Right atrium auricular region (tissue), 2 donors: ENCODE results near the gene CRY1. TPM values are rescaled to one million over a fixed set of nuclear protein-coding genes. Genes with fewer than 3 reads are reported as not detected.

ENCODE experiments used
- DNase-seq: peaks from one replicate; pipeline ENCODE4 v3.0.0-alpha.2; 2019; ENCODE audit warnings: low spot score
- H3K27ac ChIP-seq, 2 donors: fragments of 200-600 bp; sonication (generic); 1 replicate in 1 of 2; 2 replicates in 1 of 2; pipeline ENCODE4 v1.5.1; 2016 to 2019
- H3K27me3 ChIP-seq, 2 donors: fragments of 200-600 bp; sonication (generic); one replicate each; pipeline versions ENCODE4 v1.5.1 to v1.6.0; 2017 to 2019
- H3K36me3 ChIP-seq: fragments of 200-600 bp; sonication (generic); one replicate; pipeline ENCODE4 v1.5.1; 2016
- H3K4me1 ChIP-seq, 2 donors: fragments of 200-600 bp; sonication (generic); one replicate each; pipeline versions ENCODE4 v1.5.1 to v1.6.0; 2017 to 2019
- H3K4me3 ChIP-seq, 2 donors: fragments of 200-600 bp; sonication (generic); 1 replicate in 1 of 2; 2 replicates in 1 of 2; pipeline ENCODE4 v1.5.1; 2017 to 2019; ENCODE audit warnings: mild to moderate bottlenecking in 1 of 2, moderate library complexity in 1 of 2
- H3K9me3 ChIP-seq, 2 donors: fragments of 200-600 bp; sonication (generic); one replicate each; pipeline ENCODE4 v1.5.1; 2019
- CTCF ChIP-seq, 2 donors: fragments of 200-600 bp; sonication (generic); IDR thresholded peaks; one replicate each; pipeline ENCODE4 v1.5.1; 2019; ENCODE audit warnings: antibody characterized with exemption in 2 of 2
- total RNA-seq, 2 donors: library from RNA; depleted of rRNA; stranded (reverse); fragments of >200 nt; gene quantifications; one replicate each; pipeline ENCODE4 v1.1.0, GENCODE V29; 2016

CRY1 gene
- total RNA-seq, 2 donors from 2014 or later, result 16.2 to 23.7 TPM

GRCh38 chr12:107133462-107133861 lies 40.1 kb upstream of the CRY1 start:
- Histone ChIP-seq H3K4me1 (no peaks in the 10 kb centered on the region), H3K4me3 (no peak overlapping the region), H3K27me3 (no peaks in the 10 kb centered on the region), H3K27ac (no peak overlapping the region), H3K9me3 (no peaks in the 10 kb centered on the region), H3K36me3 (no peaks in the 10 kb centered on the region)
- no peak for TF ChIP-seq CTCF (IDR thresholded peaks at IDR 0.05)
- DNase-seq, result no peak

DNA sequence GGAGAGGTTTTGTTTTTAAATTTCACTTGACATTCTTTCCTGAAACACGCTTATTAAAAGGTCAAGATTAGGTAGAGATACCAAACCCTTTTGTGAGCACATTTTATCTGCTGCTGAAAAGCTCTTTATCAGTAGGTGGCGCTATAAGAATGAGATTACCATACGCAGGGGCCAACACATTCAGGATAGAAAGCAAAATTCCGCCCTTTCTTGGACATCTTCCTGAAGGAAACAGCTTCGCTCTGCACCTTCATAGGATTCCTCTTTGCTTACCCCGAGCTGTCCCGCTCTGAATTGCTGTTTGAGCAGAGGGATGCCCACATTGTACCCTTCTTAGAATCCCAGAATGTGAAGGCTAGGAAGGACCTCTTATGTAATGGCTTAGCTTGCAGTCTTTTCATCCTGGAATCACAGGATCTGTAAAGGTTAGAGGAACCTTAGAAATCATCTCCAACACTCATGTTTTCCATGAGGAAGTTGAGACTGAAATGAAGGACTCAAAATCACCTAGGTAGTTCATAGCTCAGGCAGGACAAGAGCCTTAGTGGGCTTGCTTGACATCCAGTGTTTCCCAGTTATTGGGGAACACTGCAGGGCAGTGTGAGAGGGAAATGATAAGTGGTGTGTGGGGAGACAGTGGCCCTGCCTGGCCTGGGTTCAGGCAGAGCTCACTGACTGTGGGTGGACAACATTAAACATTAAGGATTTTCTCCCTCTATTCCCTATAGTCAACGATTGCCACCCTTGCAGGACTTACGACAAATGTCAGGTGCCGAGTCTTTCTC lies 38.7 kb upstream of the CRY1 start:
- no peak for DNase-seq
- Histone ChIP-seq H3K36me3 (no peaks in the 10 kb centered on the region), H3K27ac (no peak overlapping the region), H3K9me3 (no peaks in the 10 kb centered on the region), H3K27me3 (no peaks in the 10 kb centered on the region), H3K4me1 (no peaks in the 10 kb centered on the region), H3K4me3 (no peak overlapping the region)
- TF ChIP-seq CTCF (IDR thresholded peaks at IDR 0.05), result peak; percentile 62 to 82

DNA sequence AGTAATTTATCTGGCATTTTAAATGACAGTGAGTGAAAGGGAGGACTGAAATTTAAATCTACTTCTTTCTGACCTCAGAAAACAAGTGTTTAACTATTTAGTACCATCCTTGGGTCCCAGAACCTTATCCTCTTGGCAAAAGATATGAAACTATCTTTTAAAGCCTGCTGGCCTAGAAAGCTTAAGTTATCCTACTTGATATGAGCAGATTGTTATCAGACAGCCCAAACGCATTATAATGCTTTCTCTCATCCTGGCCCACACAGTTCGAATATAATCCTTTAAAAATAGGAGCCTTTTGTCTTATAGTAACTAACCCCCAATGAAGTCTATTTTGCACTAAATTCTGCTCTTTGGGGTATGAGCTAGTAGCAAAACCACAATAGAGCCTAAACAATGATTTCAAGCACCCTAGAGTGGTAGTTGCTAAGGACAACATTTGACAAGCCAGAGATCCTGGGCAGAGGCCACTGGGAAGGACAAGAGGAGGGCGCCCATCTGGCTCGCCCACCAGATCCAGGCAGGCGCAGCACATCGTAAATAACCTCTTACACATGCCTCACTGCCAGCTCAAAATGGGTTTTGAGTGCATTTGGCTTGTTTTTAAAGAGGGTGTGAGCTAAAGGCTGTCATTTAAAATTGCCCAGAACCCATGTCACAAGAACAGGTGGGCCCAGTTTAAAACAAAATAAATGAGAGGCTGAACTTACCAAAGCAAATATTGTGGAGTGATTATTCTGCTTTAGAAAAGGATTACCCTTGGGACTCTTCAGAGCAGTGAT lies 37.7 kb upstream of the CRY1 start:
- Histone ChIP-seq H3K9me3 (no peaks in the 10 kb centered on the region), H3K4me3 (no peak overlapping the region), H3K27me3 (no peaks in the 10 kb centered on the region), H3K4me1 (no peaks in the 10 kb centered on the region), H3K27ac (no peak overlapping the region), H3K36me3 (no peaks in the 10 kb centered on the region)
- no peak for TF ChIP-seq CTCF (IDR thresholded peaks at IDR 0.05)
- no peak for DNase-seq

- no peaks in the 10 kb centered on the region for H3K4me1 ChIP-seq
- no peak for TF ChIP-seq CTCF (IDR thresholded peaks at IDR 0.05)
- H3K4me3 ChIP-seq, result no peak overlapping the region
- DNase-seq, result no peak
- no peaks in the 10 kb centered on the region for H3K9me3 ChIP-seq
- H3K27ac ChIP-seq, result no peak overlapping the region
- no peaks in the 10 kb centered on the region for H3K36me3 ChIP-seq
- H3K27me3 ChIP-seq, result no peaks in the 10 kb centered on the region
These were observed 36.1 kb upstream of the CRY1 start for GRCh38 chr12:107129315-107129930.

- TF ChIP-seq CTCF (IDR thresholded peaks at IDR 0.05), result no peak
- no peaks in the 10 kb centered on the region for H3K9me3 ChIP-seq
- H3K36me3 ChIP-seq, result no peaks in the 10 kb centered on the region
- H3K4me1 ChIP-seq, result no peaks in the 10 kb centered on the region
- no peak overlapping the region for H3K4me3 ChIP-seq
- no peak overlapping the region for H3K27ac ChIP-seq
- no peaks in the 10 kb centered on the region for H3K27me3 ChIP-seq
- no peak for DNase-seq
These were observed 34.4 kb upstream of the CRY1 start for GRCh38 chr12:107127482-107128430.
